ENCODE results near the gene CAMTA1.

CAMTA1 gene

GRCh38 chr1:6909857-6910256, 124.6 kb downstream of the CAMTA1 start:
- TF ChIP-seq CTCF (IDR thresholded peaks at IDR 0.05; ENCODE audit: insufficient read depth, low read length, poor library complexity, severe bottlenecking), result no peak
- TF ChIP-seq EZH2phosphoT487 (conservative IDR thresholded peaks at IDR 0.05; ENCODE audit: low read length), result no peak
- H3K27ac ChIP-seq (ENCODE audit: low read depth, low read length), result no peak overlapping the region
- no peak overlapping the region for H3K9ac ChIP-seq (ENCODE audit: low read length)

DNA sequence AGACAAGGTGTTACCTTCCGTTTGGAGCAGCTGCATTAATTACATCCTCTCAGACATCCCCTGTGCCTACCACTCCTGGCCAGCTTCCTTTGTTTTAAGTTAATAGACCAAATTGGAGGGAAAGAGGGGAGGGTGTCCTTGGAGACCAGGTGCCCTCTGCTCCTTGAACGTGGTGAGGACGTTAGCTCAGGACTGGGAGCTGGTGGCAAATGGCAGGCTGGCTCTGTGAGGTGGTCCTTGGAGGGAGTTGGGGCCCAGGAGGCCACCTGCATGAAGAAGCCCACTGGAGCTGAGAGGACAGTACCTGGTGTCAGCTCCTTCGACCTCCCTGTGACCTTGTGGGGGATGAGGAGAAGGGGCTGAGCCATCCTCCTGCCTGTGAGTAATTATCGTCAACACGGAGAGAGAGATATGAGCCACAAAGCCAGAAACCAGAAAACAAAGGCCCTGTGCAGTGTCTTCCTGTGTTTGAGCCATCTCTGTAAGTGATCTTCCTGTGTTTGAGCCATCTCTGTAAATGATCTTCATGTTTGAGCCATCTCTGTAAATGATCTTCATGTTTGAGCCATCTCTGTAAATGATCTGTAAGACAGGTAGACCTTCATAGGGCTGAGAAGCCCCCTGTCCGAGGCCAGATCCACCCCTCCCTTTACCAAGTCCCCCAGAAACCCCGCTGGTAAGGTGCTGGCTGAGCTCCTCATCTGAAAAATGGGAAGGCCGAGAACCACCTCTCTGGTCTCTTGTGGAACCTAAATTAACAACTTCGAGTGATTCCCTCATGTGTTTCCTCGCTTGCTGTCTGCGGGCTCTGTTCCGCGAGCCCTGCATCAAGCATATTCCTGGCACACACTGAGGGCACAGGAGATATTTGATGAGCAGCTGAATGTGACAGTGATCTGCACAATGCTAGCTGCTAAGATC, 126.0 kb downstream of the CAMTA1 start:
- Histone ChIP-seq H4K20me1 (ENCODE audit: low read depth, low read length) (no peaks in the 10 kb centered on the region), H3K27me3 (ENCODE audit: low read length) (no peaks in the 10 kb centered on the region), H3F3A (ENCODE audit: insufficient read depth) (no peaks in the 10 kb centered on the region), H3K4me2 (ENCODE audit: low read depth, low read length, poor library complexity, severe bottlenecking) (no peak overlapping the region), H2AFZ (ENCODE audit: low read depth, low read length, severe bottlenecking) (no peak overlapping the region), H3K9ac (ENCODE audit: low read length) (no peak overlapping the region), H3K36me3 (ENCODE audit: low read length) (no peaks in the 10 kb centered on the region), H3K79me2 (ENCODE audit: insufficient read depth, low read length) (no peaks in the 10 kb centered on the region), H3K9me2 (replicated peaks; ENCODE audit: insufficient read depth, low read length) (no peaks in the 10 kb centered on the region), H3K9me3 (ENCODE audit: insufficient read depth, low read length) (no peaks in the 10 kb centered on the region), H3K27ac (ENCODE audit: low read depth, low read length) (no peak overlapping the region), H3K4me3 (ENCODE audit: insufficient read depth, low read length, poor library complexity, severe bottlenecking) (no peak overlapping the region)
- TF ChIP-seq EZH2phosphoT487 (conservative IDR thresholded peaks at IDR 0.05; ENCODE audit: low read length) (no peak), CTCF (IDR thresholded peaks at IDR 0.05; ENCODE audit: insufficient read depth, low read length, poor library complexity, severe bottlenecking) (no peak)

More at GRCh38 chr1:6909857-6910256, 124.6 kb downstream of the CAMTA1 start:
- no peak overlapping the region for H3K4me2 ChIP-seq (ENCODE audit: low read depth, low read length, poor library complexity, severe bottlenecking)
- H3K79me2 ChIP-seq (ENCODE audit: insufficient read depth, low read length), result no peaks in the 10 kb centered on the region
- no peaks in the 10 kb centered on the region for H3K36me3 ChIP-seq (ENCODE audit: low read length)
- H3F3A ChIP-seq (ENCODE audit: insufficient read depth), result no peaks in the 10 kb centered on the region
- H4K20me1 ChIP-seq (ENCODE audit: low read depth, low read length), result no peaks in the 10 kb centered on the region
- no peak overlapping the region for H2AFZ ChIP-seq (ENCODE audit: low read depth, low read length, severe bottlenecking)
- no peaks in the 10 kb centered on the region for H3K9me2 ChIP-seq (replicated peaks; ENCODE audit: insufficient read depth, low read length)
- no peaks in the 10 kb centered on the region for H3K9me3 ChIP-seq (ENCODE audit: insufficient read depth, low read length)
- no peaks in the 10 kb centered on the region for H3K27me3 ChIP-seq (ENCODE audit: low read length)
- no peak overlapping the region for H3K4me3 ChIP-seq (ENCODE audit: insufficient read depth, low read length, poor library complexity, severe bottlenecking)

DNA sequence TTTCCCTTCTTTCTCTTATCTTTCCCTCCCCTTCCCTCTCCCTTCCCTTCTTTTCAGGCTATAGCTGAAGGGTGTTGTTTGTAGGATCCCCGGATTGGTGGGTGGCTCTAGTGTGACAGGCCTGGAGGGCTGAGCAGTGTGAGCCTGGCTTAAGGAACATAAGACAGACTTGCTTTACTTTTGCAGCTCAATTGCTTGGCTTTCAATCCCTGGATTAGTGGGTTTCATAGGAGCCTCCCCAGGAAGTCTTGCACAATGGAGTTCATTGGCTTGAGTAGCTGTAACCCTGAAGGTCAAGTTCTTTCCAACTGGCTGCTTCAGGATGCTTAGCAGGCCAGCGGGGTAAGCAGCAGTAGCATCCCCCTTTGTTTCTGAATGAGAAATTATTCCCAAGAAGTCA, 126.7 kb downstream of the CAMTA1 start:
- Histone ChIP-seq H3K27ac (ENCODE audit: low read depth, low read length) (no peak overlapping the region), H3K9ac (ENCODE audit: low read length) (no peak overlapping the region), H3K79me2 (ENCODE audit: insufficient read depth, low read length) (no peaks in the 10 kb centered on the region), H3K9me2 (replicated peaks; ENCODE audit: insufficient read depth, low read length) (no peaks in the 10 kb centered on the region), H2AFZ (ENCODE audit: low read depth, low read length, severe bottlenecking) (no peak overlapping the region), H3K27me3 (ENCODE audit: low read length) (no peaks in the 10 kb centered on the region), H3F3A (ENCODE audit: insufficient read depth) (no peaks in the 10 kb centered on the region), H3K4me3 (ENCODE audit: insufficient read depth, low read length, poor library complexity, severe bottlenecking) (no peak overlapping the region), H3K4me2 (ENCODE audit: low read depth, low read length, poor library complexity, severe bottlenecking) (no peak overlapping the region), H4K20me1 (ENCODE audit: low read depth, low read length) (no peaks in the 10 kb centered on the region), H3K36me3 (ENCODE audit: low read length) (no peaks in the 10 kb centered on the region), H3K9me3 (ENCODE audit: insufficient read depth, low read length) (no peaks in the 10 kb centered on the region)
- TF ChIP-seq EZH2phosphoT487 (conservative IDR thresholded peaks at IDR 0.05; ENCODE audit: low read length) (no peak), CTCF (IDR thresholded peaks at IDR 0.05; ENCODE audit: insufficient read depth, low read length, poor library complexity, severe bottlenecking) (no peak)

All from SU-DHL-6 (cell line).